ENCODE results near the gene ATOSB.
A peak's percentile ranks its signal among the peaks of the same experiment; 100 is the strongest.

Gene ATOSB

GRCh38 chr9:35070823-35071813 is 44.5 kb downstream of the ATOSB start:
- no peak for TF ChIP-seq CTCF (IDR thresholded peaks at IDR 0.05; ENCODE audit: extremely low read depth, insufficient read depth, missing control alignments)
- in situ Hi-C loops (cut with MboI; ENCODE audit: low pct_unique_long_range_greater_than_20kb, low sequenced_read_pairs, unreplicated experiment) = no loop called here
- DNase-seq (ENCODE audit: low spot score) = peak; percentile 40

GRCh38 chr9:35069020-35069419 is 46.6 kb downstream of the ATOSB start:
- DNase-seq (ENCODE audit: low spot score) = no peak
- in situ Hi-C loops (cut with MboI; ENCODE audit: low pct_unique_long_range_greater_than_20kb, low sequenced_read_pairs, unreplicated experiment) = no loop called here
- no peak for TF ChIP-seq CTCF (IDR thresholded peaks at IDR 0.05; ENCODE audit: extremely low read depth, insufficient read depth, missing control alignments)

GRCh38 chr9:35067056-35067455 is 48.6 kb downstream of the ATOSB start:
- TF ChIP-seq CTCF (IDR thresholded peaks at IDR 0.05; ENCODE audit: extremely low read depth, insufficient read depth, missing control alignments) = no peak
- DNase-seq (ENCODE audit: low spot score) = no peak
- in situ Hi-C loops (cut with MboI; ENCODE audit: low pct_unique_long_range_greater_than_20kb, low sequenced_read_pairs, unreplicated experiment) = no loop called here

GRCh38 chr9:35060548-35061207 is 55.0 kb downstream of the ATOSB start:
- no peak for TF ChIP-seq CTCF (IDR thresholded peaks at IDR 0.05; ENCODE audit: extremely low read depth, insufficient read depth, missing control alignments)
- DNase-seq (ENCODE audit: low spot score) = no peak
- in situ Hi-C loops (cut with MboI; ENCODE audit: low pct_unique_long_range_greater_than_20kb, low sequenced_read_pairs, unreplicated experiment) = no loop called here

GRCh38 chr9:35059438-35059837 is 56.2 kb downstream of the ATOSB start:
- TF ChIP-seq CTCF (IDR thresholded peaks at IDR 0.05; ENCODE audit: extremely low read depth, insufficient read depth, missing control alignments) = no peak
- DNase-seq (ENCODE audit: low spot score) = no peak
- in situ Hi-C loops (cut with MboI; ENCODE audit: low pct_unique_long_range_greater_than_20kb, low sequenced_read_pairs, unreplicated experiment) = loop anchor here (10.0 kb wide), 1 partner anchor 165 kb away; a partner anchor contains a TSS

- no peak for TF ChIP-seq CTCF (IDR thresholded peaks at IDR 0.05; ENCODE audit: extremely low read depth, insufficient read depth, missing control alignments)
- in situ Hi-C loops (cut with MboI; ENCODE audit: low pct_unique_long_range_greater_than_20kb, low sequenced_read_pairs, unreplicated experiment) = loop anchor here (10.0 kb wide), 1 partner anchor 162 kb away; a partner anchor contains a TSS
Measured at GRCh38 chr9:35057271-35057620, 58.4 kb downstream of the ATOSB start.

More at GRCh38 chr9:35057271-35057620, 58.4 kb downstream of the ATOSB start:
- no peak for DNase-seq (ENCODE audit: low spot score)
